Adrenal gland (tissue), 12 donors: ENCODE measurements around the gene PDE6G. TPM values are rescaled to one million over a fixed set of nuclear protein-coding genes. Genes with fewer than 3 reads are reported as not detected.

Source experiments
- DNase-seq, 7 donors: peaks; one replicate each; pipeline ENCODE4 v3.0.0-alpha.2; 2019 to 2020
- H3K27ac ChIP-seq, 5 donors: fragments of 200-600 bp; sonication (generic) in 4 of 5; 1 replicate in 3 of 5; 2 replicates in 2 of 5; pipeline versions ENCODE4 v1.5.1 to v1.8.0; 2016 to 2020; ENCODE audit warnings: mild to moderate bottlenecking in 1 of 5
- H3K27me3 ChIP-seq: fragments of 200-600 bp; 2 replicates; pipeline ENCODE4 v1.8.0; 2021
- H3K36me3 ChIP-seq, 2 donors: fragments of 200-600 bp; replicated peaks in 1 of 2; 1 replicate in 1 of 2; 2 replicates in 1 of 2; pipeline versions ENCODE4 v1.5.1 to v1.8.0; 2018 to 2022
- H3K4me1 ChIP-seq, 2 donors: fragments of 200-600 bp; replicated peaks in 1 of 2; 1 replicate in 1 of 2; 2 replicates in 1 of 2; pipeline versions ENCODE4 v1.5.1 to v1.8.0; 2018 to 2021
- H3K4me3 ChIP-seq, 4 donors: fragments of 200-600 bp; sonication (generic) in 3 of 4; one replicate each; pipeline ENCODE4 v1.5.1; 2016 to 2018
- H3K9me3 ChIP-seq, 3 donors: fragments of 200-600 bp; sonication (generic) in 1 of 3; replicated peaks in 1 of 3; 1 replicate in 2 of 3; 2 replicates in 1 of 3; pipeline versions ENCODE4 v1.5.1 to v1.8.0; 2016 to 2021
- POLR2A ChIP-seq, 2 donors: fragments of 450-650 bp; IDR thresholded peaks; one replicate each; pipeline ENCODE4 v1.6.1; 2017; ENCODE audit warnings: antibody characterized with exemption in 2 of 2, mild to moderate bottlenecking in 2 of 2, moderate library complexity in 1 of 2
- WGBS, 4 donors: extraction: QIAGEN DNeasy Blood & Tissue Kit in 2 of 4; methylation state at CpG; one replicate each; pipeline versions ENCODE4 v1.1.5 to v1.1.7; 2013 to 2017; 5-methylcytosine and 5-hydroxymethylcytosine counted together
- intact Hi-C, 2 donors: fragments of 100-400 bp; cut with DNase I; formaldehyde crosslinking; loops; one replicate each; pipeline versions ENCODE4 v1.14.1 to v1.15.0; 2022 to 2023
- microRNA-seq, 3 donors: library from miRNA; unstranded; fragments of <30 nt; microRNA quantifications; one replicate each; pipeline ENCODE4, GENCODE V29; 2017 to 2020
- polyA plus RNA-seq, 3 donors: library from polyadenylated mRNA; stranded (reverse); fragments of 200-250 nt in 2 of 3; fragments of 350-450 nt in 1 of 3; fragmentation: Illumina TruSeq in 1 of 3; extraction: RNeasy Lipid Tissue Mini Kit (QIAGEN cat#74804) in 1 of 3; gene quantifications; one replicate each; pipeline ENCODE4 v1.2.3, GENCODE V29; 2013 to 2014
- small RNA-seq, 2 donors: library from RNA; depleted of rRNA; stranded (forward); fragments of <200 nt; gene quantifications; one replicate each; pipeline ENCODE3, GENCODE V24; 2016
- total RNA-seq, 9 donors: library from RNA; depleted of rRNA in 4 of 9; stranded (reverse); fragments of >200 nt in 4 of 9; fragments of 120-200 nt in 1 of 9; fragmentation: NEBNext Ultra II Directional in 1 of 9; extraction: Animal tissue kit (Norgen Biotek cat#: 25700) in 1 of 9; gene quantifications; one replicate each; pipeline versions ENCODE4 v1.1.0 to v1.2.4, GENCODE V29; 2013 to 2023
- TF ChIP-seq, protein P1 (sequence below), 6 experiments: fragments of 450-650 bp in 4 of 6; fragments of 200-600 bp in 2 of 6; sonication (generic) in 1 of 6; IDR thresholded peaks; 1 replicate in 5 of 6; 2 replicates in 1 of 6; pipeline versions ENCODE4 v1.5.1 to v1.8.0; 2016 to 2021; ENCODE audit warnings: antibody characterized with exemption in 6 of 6, mild to moderate bottlenecking in 2 of 6, moderate library complexity in 1 of 6
- donor health status: healthy with polysubstance abuse.
- donor health status: Bipolar disorder and iron deficiency.
- donor health status: DM: yes; HTN: yes; CAD: no.
- donor health status: DM: no; HTN: no; CAD: no.
- donor health status: DM: no; HTN: no; CAD: no.
- donor health status: DM: yes; HTN: yes; CAD: no.

Gene PDE6G
- total and polyA plus RNA-seq, 12 donors = 0.35 to 5.9 (median 1.8) TPM; not detected in 3

DNA sequence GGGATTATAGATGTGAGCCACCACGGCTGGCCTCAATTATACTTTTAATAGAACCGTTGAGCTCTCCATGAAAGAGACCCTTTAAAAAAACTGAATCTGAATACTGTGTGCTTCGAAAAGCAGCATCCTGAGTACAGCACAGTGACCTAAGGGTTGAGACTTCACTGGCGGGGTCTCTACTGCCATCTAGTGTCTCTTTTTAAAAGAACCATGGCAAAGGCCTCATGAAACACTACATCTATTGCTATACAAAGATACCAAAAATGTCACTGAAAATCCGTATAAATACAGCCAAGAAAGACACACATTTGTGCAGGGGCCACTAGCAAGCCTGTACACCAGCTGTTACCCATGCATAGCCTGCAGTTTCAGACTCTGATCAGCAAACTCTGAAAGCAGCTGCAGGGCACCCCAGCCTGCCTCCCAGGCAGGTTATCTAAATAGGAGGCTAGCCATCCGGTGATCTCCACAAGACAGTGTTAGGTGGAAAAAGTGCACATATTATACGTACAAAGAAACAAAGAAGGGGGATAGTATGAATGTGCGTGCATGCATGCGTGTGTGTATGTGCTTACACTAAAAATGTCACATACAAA, 54.7 kb downstream of the PDE6G start:
- Histone ChIP-seq H3K27ac (peak overlapping the region in 1 of 5 donors; percentile 36), H3K4me3 (no peak overlapping the region), H3K9me3 (no peaks in the 10 kb centered on the region), H3K4me1 (peaks cover 7 to 22% of the 10 kb centered on the region in 2 donors), H3K27me3 (no peaks in the 10 kb centered on the region), H3K36me3 (peaks cover 0 to 68% of the 10 kb centered on the region in 2 donors)
- intact Hi-C loops = loop anchor here (10.0 kb wide), 1 partner anchor 87 kb away; the partner anchor contains the start of gene ACTG1 (in 2 of the 2)
- 35 to 39% (median 38%) methylated on average over 8 to 9 of the region's 9 CpGs for WGBS, 4 donors
- TF ChIP-seq, protein P1, sequence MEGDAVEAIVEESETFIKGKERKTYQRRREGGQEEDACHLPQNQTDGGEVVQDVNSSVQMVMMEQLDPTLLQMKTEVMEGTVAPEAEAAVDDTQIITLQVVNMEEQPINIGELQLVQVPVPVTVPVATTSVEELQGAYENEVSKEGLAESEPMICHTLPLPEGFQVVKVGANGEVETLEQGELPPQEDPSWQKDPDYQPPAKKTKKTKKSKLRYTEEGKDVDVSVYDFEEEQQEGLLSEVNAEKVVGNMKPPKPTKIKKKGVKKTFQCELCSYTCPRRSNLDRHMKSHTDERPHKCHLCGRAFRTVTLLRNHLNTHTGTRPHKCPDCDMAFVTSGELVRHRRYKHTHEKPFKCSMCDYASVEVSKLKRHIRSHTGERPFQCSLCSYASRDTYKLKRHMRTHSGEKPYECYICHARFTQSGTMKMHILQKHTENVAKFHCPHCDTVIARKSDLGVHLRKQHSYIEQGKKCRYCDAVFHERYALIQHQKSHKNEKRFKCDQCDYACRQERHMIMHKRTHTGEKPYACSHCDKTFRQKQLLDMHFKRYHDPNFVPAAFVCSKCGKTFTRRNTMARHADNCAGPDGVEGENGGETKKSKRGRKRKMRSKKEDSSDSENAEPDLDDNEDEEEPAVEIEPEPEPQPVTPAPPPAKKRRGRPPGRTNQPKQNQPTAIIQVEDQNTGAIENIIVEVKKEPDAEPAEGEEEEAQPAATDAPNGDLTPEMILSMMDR (IDR thresholded peaks at IDR 0.05) = peak; percentile 65 to 86 (median 70)
- no peak for TF ChIP-seq POLR2A (IDR thresholded peaks at IDR 0.05)
- DNase-seq = peak in 5 of 7 donors; percentile 38 to 68 (median 56)

Small RNA genes lying within 50 kb of the gene (microRNA-seq; reads per million reads assigned to microRNA genes)
- 0.45 to 2.0 (median 1.1) reads per million in 3 donors for gene MIR6786

Small RNA genes lying within 50 kb of the gene (small RNA-seq; reads per million reads assigned to genes)
- 0.12 to 0.33 reads per million in 2 donors for gene MIR6786

Other genes with a start within 250 kb of the PDE6G start
- 1,000 to 10,000 TPM in 8 of 9 donors, 100 to 1,000 TPM in 1; 842 to 6,446 (median 2,440) TPM for gene ACTG1, start 143.7 kb downstream of the PDE6G start, total RNA-seq
- gene ACTG1, start 143.7 kb downstream of the PDE6G start, polyA plus RNA-seq = 1,000 to 10,000 TPM in 2 of 3 donors, 100 to 1,000 TPM in 1; 828 to 1,140 (median 1,059) TPM
- 1 to 10 TPM in 4 of 9 donors, under 1 TPM in 5; 0.22 to 1.9 (median 0.72) TPM for gene FSCN2, start 128.2 kb downstream of the PDE6G start, total RNA-seq
- 1 to 10 TPM in 1 of 3 donors, under 1 TPM in 1, not detected in 1; 0.51 to 1.7 TPM for gene FSCN2, start 128.2 kb downstream of the PDE6G start, polyA plus RNA-seq
- 10 to 100 TPM in 8 of 9 donors, 1 to 10 TPM in 1; 8.5 to 35.1 (median 29.4) TPM for gene FAAP100, start 104.2 kb downstream of the PDE6G start, total RNA-seq
- 10 to 100 TPM in 2 of 3 donors, 1 to 10 TPM in 1; 2.5 to 89.0 (median 41.0) TPM for gene FAAP100, start 104.2 kb downstream of the PDE6G start, polyA plus RNA-seq
- gene NPLOC4, start 19.4 kb downstream of the PDE6G start, total RNA-seq = 100 to 1,000 TPM in 3 of 9 donors, 10 to 100 TPM in 6; 62.3 to 140 (median 80.9) TPM
- gene NPLOC4, start 19.4 kb downstream of the PDE6G start, polyA plus RNA-seq = 100 to 1,000 TPM in 1 of 3 donors, 10 to 100 TPM in 2; 41.7 to 115 (median 52.5) TPM
- gene TSPAN10, start 19.3 kb downstream of the PDE6G start, total RNA-seq = 1 to 10 TPM in 7 of 9 donors, under 1 TPM in 2; 0.18 to 5.9 (median 2.1) TPM
- 1 to 10 TPM in 2 of 3 donors, under 1 TPM in 1; 0.27 to 3.9 (median 2.2) TPM for gene TSPAN10, start 19.3 kb downstream of the PDE6G start, polyA plus RNA-seq
- gene OXLD1, start 10.1 kb upstream of the PDE6G start, total RNA-seq = 10 to 100 TPM; 30.9 to 67.0 (median 50.2) TPM
- 100 to 1,000 TPM in 2 of 3 donors, 1 to 10 TPM in 1; 3.7 to 166 (median 120) TPM for gene OXLD1, start 10.1 kb upstream of the PDE6G start, polyA plus RNA-seq
- 10 to 100 TPM in 8 of 9 donors, 1 to 10 TPM in 1; 7.5 to 23.5 (median 15.6) TPM for gene CCDC137, start 10.2 kb upstream of the PDE6G start, total RNA-seq
- gene CCDC137, start 10.2 kb upstream of the PDE6G start, polyA plus RNA-seq = 10 to 100 TPM; 12.6 to 46.0 (median 15.0) TPM
- 10 to 100 TPM; 22.2 to 40.3 (median 29.9) TPM for gene ARL16, start 27.3 kb upstream of the PDE6G start, total RNA-seq
- gene ARL16, start 27.3 kb upstream of the PDE6G start, polyA plus RNA-seq = 100 to 1,000 TPM in 1 of 3 donors, 10 to 100 TPM in 2; 18.5 to 105 (median 79.8) TPM
- gene HGS, start 27.5 kb upstream of the PDE6G start, total RNA-seq = 100 to 1,000 TPM in 3 of 9 donors, 10 to 100 TPM in 6; 51.7 to 167 (median 95.4) TPM
- gene HGS, start 27.5 kb upstream of the PDE6G start, polyA plus RNA-seq = 100 to 1,000 TPM; 130 to 384 (median 300) TPM
- 10 to 100 TPM; 24.0 to 98.8 (median 85.2) TPM for gene MRPL12, start 46.8 kb upstream of the PDE6G start, total RNA-seq
- 100 to 1,000 TPM in 2 of 3 donors, 10 to 100 TPM in 1; 60.7 to 159 (median 141) TPM for gene MRPL12, start 46.8 kb upstream of the PDE6G start, polyA plus RNA-seq
- gene SLC25A10, start 55.7 kb upstream of the PDE6G start, total RNA-seq = 10 to 100 TPM in 8 of 9 donors, 1 to 10 TPM in 1; 8.8 to 36.1 (median 19.6) TPM
- 10 to 100 TPM in 2 of 3 donors, 1 to 10 TPM in 1; 3.5 to 33.1 (median 29.2) TPM for gene SLC25A10, start 55.7 kb upstream of the PDE6G start, polyA plus RNA-seq
- gene GCGR, start 147.6 kb upstream of the PDE6G start, total RNA-seq = 1 to 10 TPM in 3 of 9 donors, under 1 TPM in 3, not detected in 3; 0.11 to 2.9 (median 1.2) TPM
- 10 to 100 TPM in 1 of 3 donors, 1 to 10 TPM in 1, under 1 TPM in 1; 0.29 to 48.7 (median 4.1) TPM for gene GCGR, start 147.6 kb upstream of the PDE6G start, polyA plus RNA-seq
- gene MCRIP1, start 176.7 kb upstream of the PDE6G start, total RNA-seq = 100 to 1,000 TPM in 2 of 9 donors, 10 to 100 TPM in 7; 63.5 to 115 (median 82.5) TPM
- gene MCRIP1, start 176.7 kb upstream of the PDE6G start, polyA plus RNA-seq = 100 to 1,000 TPM in 2 of 3 donors, 1 to 10 TPM in 1; 5.0 to 248 (median 144) TPM
- under 1 TPM in 3 of 9 donors, not detected in 6; 0.11 to 0.92 (median 0.46) TPM for gene PPP1R27, start 178.5 kb upstream of the PDE6G start, total RNA-seq
- 1 to 10 TPM in 2 of 3 donors, under 1 TPM in 1; 0.22 to 3.1 (median 2.6) TPM for gene PPP1R27, start 178.5 kb upstream of the PDE6G start, polyA plus RNA-seq
- gene P4HB, start 204.0 kb upstream of the PDE6G start, total RNA-seq = 1,000 to 10,000 TPM in 5 of 9 donors, 100 to 1,000 TPM in 4; 583 to 2,018 (median 1,095) TPM
- gene P4HB, start 204.0 kb upstream of the PDE6G start, polyA plus RNA-seq = 1,000 to 10,000 TPM in 1 of 3 donors, 100 to 1,000 TPM in 2; 546 to 2,717 (median 747) TPM
- gene ARHGDIA, start 214.8 kb upstream of the PDE6G start, total RNA-seq = 100 to 1,000 TPM; 123 to 491 (median 203) TPM
- 100 to 1,000 TPM; 180 to 324 (median 250) TPM for gene ARHGDIA, start 214.8 kb upstream of the PDE6G start, polyA plus RNA-seq
- 10 to 100 TPM; 15.2 to 69.3 (median 45.1) TPM for gene ALYREF, start 235.0 kb upstream of the PDE6G start, total RNA-seq
- gene ALYREF, start 235.0 kb upstream of the PDE6G start, polyA plus RNA-seq = 10 to 100 TPM; 13.0 to 28.2 (median 15.2) TPM
- gene ANAPC11, start 235.2 kb upstream of the PDE6G start, total RNA-seq = 100 to 1,000 TPM; 102 to 226 (median 134) TPM
- 100 to 1,000 TPM in 2 of 3 donors, 10 to 100 TPM in 1; 21.2 to 242 (median 112) TPM for gene ANAPC11, start 235.2 kb upstream of the PDE6G start, polyA plus RNA-seq
- gene NPB, start 245.7 kb upstream of the PDE6G start, total RNA-seq = 1 to 10 TPM in 1 of 9 donors, under 1 TPM in 4, not detected in 4; 0.18 to 2.5 (median 0.42) TPM
- under 1 TPM; 0.07 to 0.57 (median 0.24) TPM for gene NPB, start 245.7 kb upstream of the PDE6G start, polyA plus RNA-seq